ENCODE measurements around the gene S100A1.
"Not testable (repeated sequence)": the region's sequence is repeated elsewhere in the genome, so short reads cannot be mapped to it uniquely, and the experiment has no call there.

S100A1 gene

DNA sequence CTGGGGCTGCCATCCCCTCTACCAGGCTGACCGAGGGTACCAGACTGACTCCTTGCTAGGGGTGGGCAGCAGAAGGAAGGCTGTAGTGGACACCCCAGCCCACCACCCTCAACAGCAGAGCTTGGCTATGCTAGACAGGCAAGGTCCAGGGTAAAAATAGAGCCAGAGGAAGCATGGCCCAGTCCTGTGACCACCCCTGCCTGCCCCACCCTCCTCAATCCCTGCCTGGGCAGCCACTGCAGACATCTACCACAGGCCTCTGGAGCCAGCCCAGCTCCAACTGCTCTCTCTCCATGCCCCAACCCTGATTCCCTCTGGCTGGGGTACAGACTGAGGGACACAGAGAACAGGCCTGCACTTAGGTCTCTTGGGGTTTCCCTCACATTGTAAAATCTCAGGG lies 1.7 kb downstream of the S100A1 start:
- DNase-seq: peak in 28 of 56 donors; percentile 14 to 64 (median 31)

DNA sequence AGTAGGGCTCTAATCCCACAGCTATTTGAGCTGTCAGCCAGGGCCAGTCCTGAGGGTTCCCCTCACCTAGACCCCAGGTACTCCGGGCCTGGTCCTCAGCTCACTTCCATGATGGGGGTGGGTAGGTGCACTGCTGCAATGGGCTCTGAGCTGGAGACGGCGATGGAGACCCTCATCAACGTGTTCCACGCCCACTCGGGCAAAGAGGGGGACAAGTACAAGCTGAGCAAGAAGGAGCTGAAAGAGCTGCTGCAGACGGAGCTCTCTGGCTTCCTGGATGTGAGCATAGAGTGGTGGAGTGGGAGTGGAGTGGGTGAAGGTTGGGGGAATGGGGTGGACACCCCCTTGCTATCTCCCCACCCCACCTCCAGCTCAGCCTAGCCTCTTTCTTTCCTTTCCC lies 2.1 kb downstream of the S100A1 start:
- no peak for DNase-seq

DNA sequence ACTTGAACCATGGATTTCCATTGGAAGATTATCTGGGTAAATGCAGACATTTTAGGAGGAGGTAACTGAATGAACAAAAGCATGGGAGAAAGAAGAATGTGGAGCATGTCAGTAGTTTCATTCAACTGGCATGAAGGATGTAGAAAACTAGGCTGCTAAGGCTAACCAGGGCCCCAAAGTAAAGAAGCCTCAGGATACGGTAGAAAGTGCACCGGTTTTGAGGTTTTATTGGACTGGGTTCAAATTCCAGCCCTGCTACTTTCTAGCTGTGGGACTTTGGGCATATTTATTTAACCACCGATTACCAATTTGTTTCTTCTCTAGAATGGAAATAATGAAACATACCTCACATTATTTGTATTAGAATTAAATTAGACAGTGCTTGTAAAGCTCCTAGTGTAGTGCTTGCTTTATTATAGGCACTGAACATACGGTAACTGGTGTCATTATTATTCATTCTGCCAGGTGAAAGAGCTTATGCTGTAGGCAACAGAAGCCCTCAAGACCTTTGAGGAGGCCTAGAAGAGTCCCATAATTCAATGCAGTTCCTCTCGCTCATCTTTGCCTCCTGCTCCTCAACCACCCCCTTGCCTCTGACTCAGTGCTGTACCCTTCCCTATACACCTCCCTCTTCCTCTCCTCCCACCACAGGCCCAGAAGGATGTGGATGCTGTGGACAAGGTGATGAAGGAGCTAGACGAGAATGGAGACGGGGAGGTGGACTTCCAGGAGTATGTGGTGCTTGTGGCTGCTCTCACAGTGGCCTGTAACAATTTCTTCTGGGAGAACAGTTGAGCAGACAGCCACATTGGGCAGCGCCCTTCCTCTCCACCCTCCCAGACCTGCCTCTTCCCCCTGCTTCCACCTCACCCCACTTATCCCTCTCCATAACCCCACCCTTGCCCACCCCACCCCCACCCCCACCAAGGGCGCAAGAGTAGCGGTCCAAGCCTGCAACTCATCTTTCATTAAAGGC lies 3.1 kb downstream of the S100A1 start:
- DNase-seq: peak in 11 of 56 donors; percentile 16 to 56 (median 30)

GRCh38 chr1:153633161-153633753 lies 5.0 kb downstream of the S100A1 start:
- DNase-seq: peak in 6 of 56 donors; percentile 56 to 69 (median 62)

GRCh38 chr1:153633754-153634665 lies 5.8 kb downstream of the S100A1 start, which contains the start of gene CHTOP:
Gene CHTOP (plus strand): TSS chr1:153634066. CDS start chr1:153636589, 2,523 bp downstream.
- DNase-seq: peak; percentile 86 to 99 (median 97)

- DNase-seq: no peak
These were observed 7.6 kb downstream of the S100A1 start for GRCh38 chr1:153635872-153636271.

GRCh38 chr1:153636312-153636711 lies 8.1 kb downstream of the S100A1 start:
- no peak for DNase-seq

GRCh38 chr1:153638261-153638660 lies 10.0 kb downstream of the S100A1 start:
- DNase-seq: no peak

DNA sequence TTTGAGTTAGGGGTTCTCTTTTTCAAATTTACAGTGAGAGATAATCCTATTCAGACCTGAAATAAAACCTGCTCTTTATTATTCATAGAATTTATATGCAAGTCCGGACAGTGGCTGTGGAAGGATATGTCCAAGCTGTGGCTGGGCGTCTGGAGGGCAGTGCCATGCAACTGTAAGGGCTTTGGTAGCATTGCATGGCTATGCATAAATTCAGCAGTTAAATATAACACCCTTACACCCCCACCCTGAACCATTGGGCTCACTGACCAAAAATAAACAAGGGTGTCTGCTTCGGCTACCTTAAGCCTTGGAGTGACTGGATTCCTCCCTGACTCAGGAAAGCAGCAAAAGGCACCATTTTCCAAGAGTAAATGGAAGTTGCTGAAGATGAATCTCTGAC lies 11.0 kb downstream of the S100A1 start:
- DNase-seq: no peak

DNA sequence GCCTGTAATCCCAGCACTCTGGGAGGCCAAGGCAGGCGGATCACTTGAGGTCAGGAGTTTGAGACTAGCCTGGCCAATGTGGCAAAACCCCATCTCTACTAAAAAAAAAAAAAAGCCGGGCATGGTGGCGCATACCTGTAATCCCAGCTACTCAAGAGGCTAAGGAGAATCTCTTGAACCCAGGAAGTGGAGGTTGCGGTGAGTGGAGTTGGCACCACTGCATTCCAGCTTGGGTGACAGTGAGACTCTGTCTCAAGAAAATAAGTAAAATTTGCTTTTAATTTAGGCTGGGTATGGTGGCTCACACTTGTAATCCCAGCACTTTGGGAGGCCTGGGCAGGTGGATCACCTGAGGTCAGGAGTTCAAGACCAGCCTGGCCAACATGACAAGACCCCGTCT lies 12.0 kb downstream of the S100A1 start:
- DNase-seq: not testable (repeated sequence)

DNA sequence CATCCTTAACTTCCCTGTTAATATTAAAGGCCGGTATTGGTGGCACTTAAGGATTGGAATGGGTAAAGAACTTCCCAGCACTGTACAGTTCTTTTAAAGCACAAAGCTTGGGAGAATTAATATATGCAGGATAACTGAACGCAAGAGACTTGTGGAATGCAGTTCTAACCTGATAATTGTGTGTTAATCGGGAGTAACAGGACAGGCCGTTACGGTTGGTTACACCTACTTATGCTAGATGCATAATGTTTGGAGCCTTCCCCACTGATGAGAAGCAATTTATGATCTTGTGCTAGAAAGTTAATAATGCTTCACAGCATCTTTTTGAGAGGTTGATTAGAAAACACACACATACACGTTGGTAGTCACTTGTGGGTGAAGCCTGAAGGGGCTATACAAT lies 12.6 kb downstream of the S100A1 start:
- DNase-seq: no peak

GRCh38 chr1:153642161-153642560 lies 13.9 kb downstream of the S100A1 start:
- no peak for DNase-seq

DNA sequence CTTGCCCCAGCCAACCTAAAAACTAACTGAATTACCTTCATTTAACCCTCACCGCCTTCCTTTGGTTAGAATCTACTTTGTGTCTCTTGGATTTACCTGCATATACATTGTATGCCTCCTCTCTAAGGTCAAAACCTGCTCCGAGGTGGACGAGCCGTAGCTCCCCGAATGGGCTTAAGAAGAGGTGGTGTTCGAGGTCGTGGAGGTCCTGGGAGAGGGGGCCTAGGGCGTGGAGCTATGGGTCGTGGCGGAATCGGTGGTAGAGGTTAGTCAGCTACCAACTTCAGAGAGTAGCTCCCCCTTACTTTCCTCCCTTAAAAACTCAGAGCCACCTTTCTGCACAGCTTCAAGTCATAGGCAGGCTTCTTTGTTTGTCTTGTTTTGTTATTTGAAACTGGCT lies 14.9 kb downstream of the S100A1 start:
- no peak for DNase-seq

DNA sequence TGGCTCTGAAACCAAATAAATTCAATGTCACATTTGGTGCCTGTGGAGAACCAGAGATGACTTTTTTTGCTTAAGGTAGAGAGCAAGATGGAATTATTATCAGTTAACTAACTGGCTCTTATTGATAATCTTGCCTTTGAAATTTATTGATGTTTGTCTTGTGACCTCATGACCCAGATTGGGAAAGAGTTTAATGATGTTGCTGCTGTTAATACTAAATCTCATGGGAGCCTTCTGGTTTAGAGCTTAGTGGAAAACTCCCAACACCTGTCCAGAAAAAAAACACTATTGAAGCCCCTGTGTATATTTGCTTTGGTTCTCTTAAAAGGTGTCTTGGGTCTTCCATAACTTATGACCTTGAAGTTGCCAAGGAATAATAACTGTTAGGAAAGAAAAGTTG lies 15.6 kb downstream of the S100A1 start:
- no peak for DNase-seq

GRCh38 chr1:153646672-153647345 lies 18.6 kb downstream of the S100A1 start:
- DNase-seq: peak in 2 of 56 donors; percentile 14 to 52

GRCh38 chr1:153647346-153647714 lies 19.1 kb downstream of the S100A1 start:
- no peak for DNase-seq

DNA sequence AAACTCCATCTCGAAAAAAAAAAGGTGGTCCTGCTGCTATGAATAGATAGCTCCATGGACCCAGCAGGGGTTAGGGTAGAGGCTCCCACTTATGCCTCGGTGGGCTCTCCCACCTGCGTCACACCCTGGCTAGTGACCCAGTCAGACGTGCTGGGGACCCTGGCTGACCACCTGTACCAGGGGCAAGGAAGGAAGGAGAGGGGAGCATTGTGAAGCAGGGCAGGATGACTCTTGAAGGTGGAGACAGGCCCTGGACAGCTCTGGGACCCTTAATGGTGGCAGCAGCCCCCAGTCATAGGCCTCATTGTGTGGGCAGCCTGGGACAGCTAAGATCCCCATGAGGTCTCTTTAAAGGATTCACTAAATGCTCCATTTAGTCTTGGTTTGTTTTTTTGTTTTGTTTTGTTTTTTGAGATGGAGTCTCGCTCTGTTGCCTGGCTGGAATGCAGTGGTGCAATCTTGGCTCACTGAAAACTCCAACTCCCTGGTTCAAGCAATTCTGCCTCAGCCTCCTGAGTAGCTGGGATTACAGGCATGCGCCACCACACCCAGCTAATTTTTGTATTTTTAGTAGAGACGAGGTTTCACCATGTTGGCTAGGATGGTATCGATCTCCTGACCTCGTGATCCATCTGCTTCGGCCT lies 19.9 kb downstream of the S100A1 start:
- DNase-seq: no peak

- no peak for DNase-seq
These were observed 21.1 kb downstream of the S100A1 start for GRCh38 chr1:153649137-153649862.

GRCh38 chr1:153649863-153650235 lies 21.6 kb downstream of the S100A1 start:
- peak in 53 of 56 donors; percentile 19 to 85 (median 70) for DNase-seq

GRCh38 chr1:153651771-153652170 lies 23.5 kb downstream of the S100A1 start:
- DNase-seq: no peak

Data from nucleus accumbens (tissue), 56 donors.